Measurements from ENCODE around the gene STBD1. TPM values are rescaled to one million over a fixed set of nuclear protein-coding genes. Genes with fewer than 3 reads are reported as not detected.

STBD1 gene
- total RNA-seq, result 24.3 TPM
- long read RNA-seq, transcript STBD1-201 (2 exons, 3,420 nt), result major isoform, 160 of 160 reads
- long read RNA-seq, partial matches to known transcripts, result 0 of 160 reads
- long read RNA-seq, other reads (novel, unspliced or antisense), result 0 of 160 reads

- TF ChIP-seq, protein P1, sequence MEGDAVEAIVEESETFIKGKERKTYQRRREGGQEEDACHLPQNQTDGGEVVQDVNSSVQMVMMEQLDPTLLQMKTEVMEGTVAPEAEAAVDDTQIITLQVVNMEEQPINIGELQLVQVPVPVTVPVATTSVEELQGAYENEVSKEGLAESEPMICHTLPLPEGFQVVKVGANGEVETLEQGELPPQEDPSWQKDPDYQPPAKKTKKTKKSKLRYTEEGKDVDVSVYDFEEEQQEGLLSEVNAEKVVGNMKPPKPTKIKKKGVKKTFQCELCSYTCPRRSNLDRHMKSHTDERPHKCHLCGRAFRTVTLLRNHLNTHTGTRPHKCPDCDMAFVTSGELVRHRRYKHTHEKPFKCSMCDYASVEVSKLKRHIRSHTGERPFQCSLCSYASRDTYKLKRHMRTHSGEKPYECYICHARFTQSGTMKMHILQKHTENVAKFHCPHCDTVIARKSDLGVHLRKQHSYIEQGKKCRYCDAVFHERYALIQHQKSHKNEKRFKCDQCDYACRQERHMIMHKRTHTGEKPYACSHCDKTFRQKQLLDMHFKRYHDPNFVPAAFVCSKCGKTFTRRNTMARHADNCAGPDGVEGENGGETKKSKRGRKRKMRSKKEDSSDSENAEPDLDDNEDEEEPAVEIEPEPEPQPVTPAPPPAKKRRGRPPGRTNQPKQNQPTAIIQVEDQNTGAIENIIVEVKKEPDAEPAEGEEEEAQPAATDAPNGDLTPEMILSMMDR (IDR thresholded peaks at IDR 0.05; ENCODE audit: borderline replicate concordance), result no peak
- Histone ChIP-seq H3K36me3 (peaks cover 17% of the 10 kb centered on the region), H3K27me3 (ENCODE audit: low read depth) (peaks cover 6% of the 10 kb centered on the region), H3K9me3 (replicated peaks) (no peaks in the 10 kb centered on the region), H3K4me1 (peaks cover 62% of the 10 kb centered on the region), H3K4me3 (peak within 1 kb of the TSS; percentile 83), H3K27ac (replicated peaks) (peak within 1 kb of the TSS; percentile 96)
- intact Hi-C loops (cut with micrococcal nuclease), result no loop called here
- DNase-seq, result peak; percentile 85
Measured at GRCh38 chr4:76305971-76306881, at the start of gene STBD1. Gene STBD1 (plus strand): TSS chr4:76306733. CDS start chr4:76306770, 37 bp downstream.

DNA sequence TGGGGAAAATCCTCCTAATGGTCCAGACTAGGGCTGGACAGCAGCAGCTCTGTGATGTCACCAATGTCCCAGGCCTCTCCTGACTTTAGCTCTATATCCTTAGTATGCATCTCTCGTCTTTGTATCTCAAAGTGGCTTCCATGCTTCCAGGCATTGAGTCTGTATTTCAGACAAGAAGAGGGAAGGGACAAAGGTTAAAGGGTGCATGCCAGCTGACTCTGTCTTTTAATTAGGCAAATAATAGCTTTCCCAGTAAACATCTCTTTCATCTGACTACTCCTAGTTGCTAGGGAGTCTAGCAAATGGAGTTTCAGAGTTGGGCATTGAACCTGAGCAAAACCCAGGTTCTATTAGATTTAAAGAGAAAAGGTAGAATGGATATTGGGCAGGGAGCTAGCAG is 49.6 kb upstream of the STBD1 start:
- Histone ChIP-seq H3K9me3 (replicated peaks) (no peaks in the 10 kb centered on the region), H3K36me3 (no peaks in the 10 kb centered on the region), H3K4me3 (no peak overlapping the region), H3K27me3 (ENCODE audit: low read depth) (peaks cover 6% of the 10 kb centered on the region), H3K4me1 (peaks cover 3% of the 10 kb centered on the region), H3K27ac (replicated peaks) (no peak overlapping the region)
- intact Hi-C loops (cut with micrococcal nuclease), result no loop called here
- DNase-seq, result no peak
- TF ChIP-seq, protein P1 (IDR thresholded peaks at IDR 0.05; ENCODE audit: borderline replicate concordance), result no peak

DNA sequence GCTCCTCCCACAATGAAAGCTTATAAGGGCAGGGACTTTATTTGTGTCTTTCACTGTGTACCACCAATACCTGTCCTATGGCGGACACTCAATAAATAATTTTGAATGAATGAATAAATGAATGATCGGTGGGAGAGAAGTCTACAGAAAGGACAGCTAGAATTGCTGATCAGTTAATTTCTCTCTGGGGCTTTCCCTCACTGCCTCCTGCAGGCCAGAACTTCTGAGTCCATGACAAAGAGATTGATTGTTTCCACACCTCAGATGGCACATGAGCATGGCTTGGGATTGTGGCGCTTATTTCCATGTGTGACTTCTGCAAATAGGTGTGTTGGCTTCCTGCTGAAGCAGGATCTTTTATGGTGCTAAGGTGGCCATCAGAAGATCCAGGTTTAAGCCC is 48.7 kb upstream of the STBD1 start:
- H3K27ac ChIP-seq (replicated peaks), result no peak overlapping the region
- TF ChIP-seq, protein P1 (IDR thresholded peaks at IDR 0.05; ENCODE audit: borderline replicate concordance), result no peak
- no peak overlapping the region for H3K4me3 ChIP-seq
- H3K36me3 ChIP-seq, result no peaks in the 10 kb centered on the region
- H3K4me1 ChIP-seq, result no peaks in the 10 kb centered on the region
- no peaks in the 10 kb centered on the region for H3K9me3 ChIP-seq (replicated peaks)
- H3K27me3 ChIP-seq (ENCODE audit: low read depth), result no peaks in the 10 kb centered on the region
- DNase-seq, result no peak
- intact Hi-C loops (cut with micrococcal nuclease), result no loop called here

DNA sequence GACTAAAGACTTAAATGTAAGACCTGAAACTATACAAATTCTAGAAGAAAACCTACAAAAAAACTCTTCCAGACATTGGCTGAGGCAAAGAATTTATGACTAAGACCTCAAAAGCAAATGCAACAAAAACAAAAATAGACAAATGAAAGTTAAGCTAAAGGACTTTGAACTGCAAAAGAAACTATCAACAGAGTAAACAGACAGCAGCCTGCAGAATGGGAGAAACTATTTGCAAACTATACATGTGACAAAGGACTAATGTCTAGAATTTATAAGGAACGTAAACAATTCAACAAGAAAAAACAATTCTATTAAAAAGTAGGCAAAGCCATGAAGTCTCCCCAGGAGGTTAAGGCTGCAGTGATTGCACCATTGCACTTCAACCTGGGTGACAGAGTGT is 46.0 kb upstream of the STBD1 start:
- Histone ChIP-seq H3K27ac (replicated peaks) (no peak overlapping the region), H3K27me3 (ENCODE audit: low read depth) (no peaks in the 10 kb centered on the region), H3K9me3 (replicated peaks) (no peaks in the 10 kb centered on the region), H3K4me1 (no peaks in the 10 kb centered on the region), H3K36me3 (no peaks in the 10 kb centered on the region), H3K4me3 (no peak overlapping the region)
- intact Hi-C loops (cut with micrococcal nuclease), result no loop called here
- no peak for DNase-seq
- TF ChIP-seq, protein P1 (IDR thresholded peaks at IDR 0.05; ENCODE audit: borderline replicate concordance), result no peak

DNA sequence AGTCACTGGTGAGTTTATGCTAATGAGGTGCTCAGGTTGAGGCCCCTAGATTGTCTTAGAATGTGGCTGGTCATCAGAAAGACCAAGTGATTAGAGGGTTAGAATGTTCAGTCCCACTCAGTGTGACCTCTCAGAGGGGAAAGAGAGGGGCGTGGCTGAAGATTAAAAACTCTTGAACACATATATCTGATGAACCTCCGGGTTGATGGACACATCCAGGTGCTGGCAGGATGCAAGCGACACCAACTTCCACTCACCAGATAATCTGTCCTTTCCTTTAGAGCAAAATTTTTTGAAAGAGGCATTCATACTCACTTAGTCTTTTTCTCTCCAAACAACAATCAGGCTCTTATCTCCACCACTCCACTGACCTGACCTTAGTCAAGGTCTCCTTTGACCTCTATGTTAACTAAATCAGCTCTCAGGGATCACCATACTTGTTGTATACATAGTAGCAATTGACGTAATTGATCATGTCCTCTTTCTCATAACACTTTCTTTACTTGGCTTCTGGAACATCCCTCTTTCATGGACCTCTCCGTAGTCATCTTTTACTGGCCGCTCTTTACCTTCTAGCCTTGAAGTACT is 40.8 kb upstream of the STBD1 start:
- DNase-seq, result no peak

More for the DNA sequence above, 40.8 kb upstream of the STBD1 start:
- intact Hi-C loops (cut with micrococcal nuclease), result no loop called here
- no peaks in the 10 kb centered on the region for H3K4me1 ChIP-seq
- H3K4me3 ChIP-seq, result no peak overlapping the region
- no peaks in the 10 kb centered on the region for H3K9me3 ChIP-seq (replicated peaks)
- H3K27me3 ChIP-seq (ENCODE audit: low read depth), result no peaks in the 10 kb centered on the region
- no peak overlapping the region for H3K27ac ChIP-seq (replicated peaks)
- TF ChIP-seq, protein P1 (IDR thresholded peaks at IDR 0.05; ENCODE audit: borderline replicate concordance), result no peak
- no peaks in the 10 kb centered on the region for H3K36me3 ChIP-seq
